ENCODE data around the gene PIP5K1A.
A peak's percentile ranks its signal among the peaks of the same experiment; 100 is the strongest.

PIP5K1A gene

DNA sequence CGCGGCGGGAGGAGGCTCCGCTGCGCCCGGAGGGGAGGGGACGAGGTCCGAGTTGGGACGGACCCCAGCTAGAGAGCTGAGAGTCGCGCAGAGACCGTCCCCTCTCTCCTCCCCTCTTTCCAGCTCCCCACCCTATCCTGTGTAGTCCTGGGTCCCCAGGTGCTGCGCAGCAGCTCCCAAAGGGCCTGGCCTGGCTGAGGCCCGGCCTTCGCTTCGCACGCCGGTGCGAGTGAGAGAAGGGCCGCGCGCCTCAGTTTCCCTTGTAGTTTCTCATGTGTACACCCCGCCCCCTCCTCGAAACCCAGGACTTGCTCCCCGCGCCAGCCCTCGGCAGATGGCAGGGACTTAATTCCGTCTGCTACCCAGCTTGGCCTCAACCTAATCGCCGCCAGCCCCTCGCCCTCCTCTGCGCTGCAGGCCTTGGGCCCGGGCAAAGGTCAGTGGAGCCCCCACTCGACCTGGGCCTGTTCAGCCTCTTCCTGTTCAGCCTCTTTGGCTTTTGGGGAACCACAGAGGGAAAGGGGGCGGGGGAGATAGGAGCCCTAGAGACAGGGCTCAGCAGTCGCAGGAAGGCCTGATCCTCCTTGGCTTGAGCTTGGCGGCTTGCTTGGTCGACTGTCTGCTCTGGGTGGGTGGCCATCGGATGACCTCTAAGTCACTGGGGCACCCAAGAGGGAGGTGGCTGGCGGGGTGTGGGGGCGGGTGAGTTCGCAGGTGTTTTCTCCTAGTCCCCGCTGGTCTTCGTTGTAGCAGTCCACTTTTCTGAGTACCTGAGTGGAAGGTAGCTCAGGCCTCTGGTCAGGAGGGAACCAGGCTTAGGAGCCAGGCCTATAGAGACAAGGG is 84.8 kb downstream of the PIP5K1A start:
- TF ChIP-seq, protein P1, sequence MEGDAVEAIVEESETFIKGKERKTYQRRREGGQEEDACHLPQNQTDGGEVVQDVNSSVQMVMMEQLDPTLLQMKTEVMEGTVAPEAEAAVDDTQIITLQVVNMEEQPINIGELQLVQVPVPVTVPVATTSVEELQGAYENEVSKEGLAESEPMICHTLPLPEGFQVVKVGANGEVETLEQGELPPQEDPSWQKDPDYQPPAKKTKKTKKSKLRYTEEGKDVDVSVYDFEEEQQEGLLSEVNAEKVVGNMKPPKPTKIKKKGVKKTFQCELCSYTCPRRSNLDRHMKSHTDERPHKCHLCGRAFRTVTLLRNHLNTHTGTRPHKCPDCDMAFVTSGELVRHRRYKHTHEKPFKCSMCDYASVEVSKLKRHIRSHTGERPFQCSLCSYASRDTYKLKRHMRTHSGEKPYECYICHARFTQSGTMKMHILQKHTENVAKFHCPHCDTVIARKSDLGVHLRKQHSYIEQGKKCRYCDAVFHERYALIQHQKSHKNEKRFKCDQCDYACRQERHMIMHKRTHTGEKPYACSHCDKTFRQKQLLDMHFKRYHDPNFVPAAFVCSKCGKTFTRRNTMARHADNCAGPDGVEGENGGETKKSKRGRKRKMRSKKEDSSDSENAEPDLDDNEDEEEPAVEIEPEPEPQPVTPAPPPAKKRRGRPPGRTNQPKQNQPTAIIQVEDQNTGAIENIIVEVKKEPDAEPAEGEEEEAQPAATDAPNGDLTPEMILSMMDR (IDR thresholded peaks at IDR 0.05; ENCODE audit: control insufficient read depth, extremely low read depth, insufficient read depth) = no peak
- peak overlapping the region; percentile 96 for H3K4me3 ChIP-seq (ENCODE audit: low read depth, low read length)
- no peak for DNase-seq (ENCODE audit: low read depth)

- TF ChIP-seq, protein P1 (IDR thresholded peaks at IDR 0.05; ENCODE audit: control insufficient read depth, extremely low read depth, insufficient read depth) = no peak
- H3K4me3 ChIP-seq (ENCODE audit: low read depth, low read length) = no peak overlapping the region
- DNase-seq (ENCODE audit: low read depth) = no peak
Measured at GRCh38 chr1:151284013-151284577, 85.7 kb downstream of the PIP5K1A start.

DNA sequence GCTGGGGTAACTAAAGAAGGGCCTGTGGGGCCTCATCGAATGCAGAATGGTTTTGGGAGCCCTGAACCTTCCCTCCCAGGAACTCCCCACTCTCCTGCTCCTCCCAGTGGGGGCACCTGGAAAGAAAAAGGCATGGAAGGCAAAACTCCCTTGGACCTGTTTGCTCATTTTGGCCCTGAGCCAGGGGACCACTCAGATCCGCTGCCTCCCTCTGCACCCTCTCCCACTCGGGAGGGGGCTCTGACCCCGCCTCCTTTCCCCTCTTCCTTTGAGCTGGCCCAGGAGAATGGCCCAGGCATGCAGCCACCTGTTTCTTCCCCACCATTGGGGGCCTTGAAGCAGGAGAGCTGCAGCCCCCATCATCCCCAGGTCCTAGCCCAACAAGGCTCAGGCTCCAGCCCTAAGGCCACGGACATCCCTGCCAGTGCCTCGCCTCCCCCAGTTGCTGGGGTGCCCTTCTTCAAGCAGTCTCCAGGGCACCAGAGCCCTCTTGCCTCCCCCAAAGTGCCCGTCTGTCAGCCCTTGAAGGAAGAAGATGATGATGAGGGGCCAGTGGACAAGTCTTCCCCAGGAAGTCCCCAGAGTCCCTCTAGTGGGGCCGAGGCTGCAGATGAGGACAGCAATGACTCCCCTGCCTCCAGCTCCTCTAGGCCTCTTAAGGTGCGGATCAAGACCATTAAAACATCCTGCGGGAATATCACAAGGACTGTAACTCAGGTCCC is 88.4 kb downstream of the PIP5K1A start:
- no peak for DNase-seq (ENCODE audit: low read depth)
- TF ChIP-seq, protein P1 (IDR thresholded peaks at IDR 0.05; ENCODE audit: control insufficient read depth, extremely low read depth, insufficient read depth) = no peak
- no peak overlapping the region for H3K4me3 ChIP-seq (ENCODE audit: low read depth, low read length)

DNA sequence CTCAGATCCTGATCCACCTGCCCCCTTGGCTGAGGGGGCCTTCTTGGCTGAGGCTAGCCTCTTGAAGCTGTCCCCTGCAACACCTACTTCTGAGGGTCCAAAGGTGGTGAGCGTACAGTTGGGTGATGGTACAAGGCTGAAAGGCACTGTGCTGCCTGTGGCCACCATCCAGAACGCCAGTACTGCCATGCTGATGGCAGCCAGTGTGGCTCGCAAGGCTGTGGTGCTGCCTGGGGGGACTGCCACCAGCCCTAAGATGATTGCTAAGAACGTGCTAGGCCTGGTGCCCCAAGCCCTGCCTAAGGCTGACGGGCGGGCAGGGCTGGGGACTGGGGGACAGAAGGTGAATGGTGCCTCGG is 89.0 kb downstream of the PIP5K1A start:
- TF ChIP-seq, protein P1 (IDR thresholded peaks at IDR 0.05; ENCODE audit: control insufficient read depth, extremely low read depth, insufficient read depth) = no peak
- H3K4me3 ChIP-seq (ENCODE audit: low read depth, low read length) = no peak overlapping the region
- DNase-seq (ENCODE audit: low read depth) = no peak

DNA sequence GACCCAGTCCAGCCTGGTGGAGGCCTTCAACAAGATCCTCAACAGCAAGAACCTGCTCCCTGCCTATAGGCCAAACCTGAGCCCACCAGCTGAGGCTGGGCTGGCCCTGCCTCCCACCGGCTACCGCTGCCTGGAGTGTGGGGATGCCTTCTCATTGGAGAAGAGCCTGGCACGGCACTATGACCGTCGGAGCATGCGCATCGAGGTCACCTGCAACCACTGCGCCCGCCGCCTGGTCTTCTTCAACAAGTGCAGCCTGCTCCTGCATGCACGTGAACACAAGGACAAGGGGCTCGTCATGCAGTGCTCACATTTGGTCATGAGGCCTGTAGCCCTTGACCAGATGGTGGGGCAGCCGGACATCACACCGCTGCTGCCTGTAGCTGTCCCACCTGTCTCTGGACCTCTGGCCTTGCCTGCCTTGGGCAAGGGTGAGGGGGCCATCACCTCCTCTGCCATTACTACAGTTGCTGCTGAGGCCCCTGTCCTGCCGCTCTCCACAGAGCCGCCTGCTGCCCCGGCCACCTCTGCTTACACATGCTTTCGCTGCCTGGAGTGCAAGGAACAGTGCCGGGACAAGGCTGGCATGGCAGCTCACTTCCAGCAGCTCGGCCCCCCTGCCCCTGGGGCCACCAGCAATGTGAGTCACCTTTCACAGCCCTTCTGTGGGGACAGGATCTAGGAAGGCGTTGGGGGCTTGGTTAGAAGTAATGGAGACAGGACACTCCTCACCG is 89.6 kb downstream of the PIP5K1A start:
- no peak for DNase-seq (ENCODE audit: low read depth)
- TF ChIP-seq, protein P1 (IDR thresholded peaks at IDR 0.05; ENCODE audit: control insufficient read depth, extremely low read depth, insufficient read depth) = no peak
- H3K4me3 ChIP-seq (ENCODE audit: low read depth, low read length) = no peak overlapping the region

GRCh38 chr1:151288502-151288901 is 90.2 kb downstream of the PIP5K1A start:
- TF ChIP-seq, protein P1 (IDR thresholded peaks at IDR 0.05; ENCODE audit: control insufficient read depth, extremely low read depth, insufficient read depth) = no peak
- DNase-seq (ENCODE audit: low read depth) = no peak
- no peak overlapping the region for H3K4me3 ChIP-seq (ENCODE audit: low read depth, low read length)
